Caco-2 (cell line): ENCODE data around the gene SPDYE1. TPM values are rescaled to one million over a fixed set of nuclear protein-coding genes. Genes with fewer than 3 reads are reported as not detected.
A peak's percentile ranks its signal among the peaks of the same experiment; 100 is the strongest.

Source experiments
- BruUV-seq: library from RNA; stranded (reverse); fragments of 400-500 nt; replicated peaks from 2 replicates; lab custom pipeline; 2021; lab: Mats Ljungman, UMichigan
- CTCF ChIA-PET: fragments of 300-600 bp; sonication (Branson Sonifier 250); formaldehyde crosslinking; loops from one replicate; lab custom pipeline; 2022; ENCODE audit warnings: antibody characterized with exemption; lab: Charles Lee
- POLR2A ChIA-PET: fragments of 300-600 bp; sonication (Branson Sonifier 250); formaldehyde crosslinking; loops from one replicate; lab custom pipeline; 2022; ENCODE audit warnings: antibody characterized with exemption; lab: Charles Lee
- DNase-seq, 2 experiments: peaks; one replicate each; pipeline versions ENCODE4 v3.0.0 to v3.0.0-alpha.2; 2020 to 2022
- H3K27me3 ChIP-seq: replicated peaks from 2 replicates; pipeline ENCODE4 v1.6.0; 2011; ENCODE audit warnings: low read length; ENCODE audit not compliant: control insufficient read depth, insufficient read depth
- H3K36me3 ChIP-seq: 2 replicates; pipeline ENCODE4 v1.5.1; 2011; ENCODE audit warnings: low read length; ENCODE audit not compliant: control insufficient read depth, insufficient read depth
- H3K4me1 ChIP-seq: fragments of 250-450 bp; sonication (Bioruptor Pico); 2 replicates; pipeline ENCODE4 v1.5.1; 2020; ENCODE audit warnings: mild to moderate bottlenecking
- H3K4me3 ChIP-seq: 2 replicates; pipeline ENCODE4 v1.5.1; 2011; ENCODE audit warnings: low read depth, mild to moderate bottlenecking, control low read depth, low read length
- H3K9me3 ChIP-seq: fragments of 250-450 bp; sonication (Bioruptor Pico); 2 replicates; pipeline ENCODE4 v1.5.1; 2020; ENCODE audit warnings: mild to moderate bottlenecking, moderate library complexity
- H3K27ac Mint-ChIP-seq: one replicate; pipeline ENCODE4 v1.8.0; 2022; ENCODE audit warnings: mixed read lengths; ENCODE audit not compliant: unreplicated experiment
- H3K27me3 Mint-ChIP-seq: one replicate; pipeline ENCODE4 v1.8.0; 2022; ENCODE audit warnings: mixed read lengths; ENCODE audit not compliant: insufficient read depth, unreplicated experiment
- H3K36me3 Mint-ChIP-seq: one replicate; pipeline ENCODE4 v1.8.0; 2022; ENCODE audit warnings: mild to moderate bottlenecking, mixed read lengths; ENCODE audit not compliant: insufficient read depth, unreplicated experiment
- H3K4me1 Mint-ChIP-seq: one replicate; pipeline ENCODE4 v1.8.0; 2022; ENCODE audit warnings: low read depth, mixed read lengths; ENCODE audit not compliant: unreplicated experiment
- H3K4me3 Mint-ChIP-seq: one replicate; pipeline ENCODE4 v1.8.0; 2022; ENCODE audit warnings: mild to moderate bottlenecking, moderate library complexity, mixed read lengths; ENCODE audit not compliant: unreplicated experiment
- H3K9me3 Mint-ChIP-seq: one replicate; pipeline ENCODE4 v1.8.0; 2022; ENCODE audit warnings: mixed read lengths; ENCODE audit not compliant: unreplicated experiment
- intact Hi-C: fragments of 100-400 bp; cut with micrococcal nuclease; formaldehyde crosslinking; loops from one replicate; pipeline ENCODE4 v1.10.0; 2022; ENCODE audit not compliant: unreplicated experiment
- microRNA-seq: library from miRNA; unstranded; fragments of <30 nt; microRNA quantifications from one replicate; pipeline ENCODE4 v1.2.0, GENCODE V29; 2022
- total RNA-seq: library from RNA; stranded (reverse); gene quantifications from 2 replicates; pipeline ENCODE4 v1.2.3, GENCODE V29; 2022
- TF ChIP-seq, protein P1 (sequence below), 2 experiments: fragments of 200-600 bp in 1 of 2; IDR thresholded peaks; 1 replicate in 1 of 2; 2 replicates in 1 of 2; pipeline versions ENCODE4 v1.5.1 to v1.8.0; 2011 to 2022; ENCODE audit warnings: antibody characterized with exemption in 1 of 2, control low read depth in 1 of 2, inconsistent platforms in 1 of 2, low read depth in 1 of 2, low read length in 1 of 2, mild to moderate bottlenecking in 1 of 2, moderate library complexity in 1 of 2; ENCODE audit not compliant: insufficient read depth in 1 of 2, severe bottlenecking in 1 of 2, unreplicated experiment in 1 of 2

Gene SPDYE1
- total RNA-seq, 1 experiment from 2014 or later = not detected

- no peaks in the 10 kb centered on the region for H3K27me3 ChIP-seq
- intact Hi-C loops = no loop called here
- TF ChIP-seq, protein P1, sequence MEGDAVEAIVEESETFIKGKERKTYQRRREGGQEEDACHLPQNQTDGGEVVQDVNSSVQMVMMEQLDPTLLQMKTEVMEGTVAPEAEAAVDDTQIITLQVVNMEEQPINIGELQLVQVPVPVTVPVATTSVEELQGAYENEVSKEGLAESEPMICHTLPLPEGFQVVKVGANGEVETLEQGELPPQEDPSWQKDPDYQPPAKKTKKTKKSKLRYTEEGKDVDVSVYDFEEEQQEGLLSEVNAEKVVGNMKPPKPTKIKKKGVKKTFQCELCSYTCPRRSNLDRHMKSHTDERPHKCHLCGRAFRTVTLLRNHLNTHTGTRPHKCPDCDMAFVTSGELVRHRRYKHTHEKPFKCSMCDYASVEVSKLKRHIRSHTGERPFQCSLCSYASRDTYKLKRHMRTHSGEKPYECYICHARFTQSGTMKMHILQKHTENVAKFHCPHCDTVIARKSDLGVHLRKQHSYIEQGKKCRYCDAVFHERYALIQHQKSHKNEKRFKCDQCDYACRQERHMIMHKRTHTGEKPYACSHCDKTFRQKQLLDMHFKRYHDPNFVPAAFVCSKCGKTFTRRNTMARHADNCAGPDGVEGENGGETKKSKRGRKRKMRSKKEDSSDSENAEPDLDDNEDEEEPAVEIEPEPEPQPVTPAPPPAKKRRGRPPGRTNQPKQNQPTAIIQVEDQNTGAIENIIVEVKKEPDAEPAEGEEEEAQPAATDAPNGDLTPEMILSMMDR (IDR thresholded peaks at IDR 0.05; ENCODE audit: insufficient read depth in 1 of 2, low read depth in 1 of 2, low read length in 1 of 2, severe bottlenecking in 1 of 2, unreplicated experiment in 1 of 2) = no peak
- Mint-ChIP-seq H3K27me3 (no peaks in the 10 kb centered on the region), H3K36me3 (peaks cover 48% of the 10 kb centered on the region), H3K4me1 (no peaks in the 10 kb centered on the region), H3K9me3 (no peaks in the 10 kb centered on the region), H3K4me3 (no peak overlapping the region), H3K27ac (no peak overlapping the region)
- DNase-seq = no peak
- no peaks in the 10 kb centered on the region for H3K9me3 ChIP-seq
- CTCF ChIA-PET = no interaction called here
- POLR2A ChIA-PET = no interaction called here
- H3K36me3 ChIP-seq = peaks cover 4% of the 10 kb centered on the region
- no peak overlapping the region for H3K4me3 ChIP-seq
- no TSS peak for BruUV-seq
- no peaks in the 10 kb centered on the region for H3K4me1 ChIP-seq
These were observed 61.1 kb downstream of the SPDYE1 start for GRCh38 chr7:44058759-44059218.

- Mint-ChIP-seq H3K27ac (no peak overlapping the region), H3K4me1 (no peaks in the 10 kb centered on the region), H3K4me3 (no peak overlapping the region), H3K27me3 (no peaks in the 10 kb centered on the region), H3K36me3 (peaks cover 45% of the 10 kb centered on the region), H3K9me3 (no peaks in the 10 kb centered on the region)
- H3K4me3 ChIP-seq = no peak overlapping the region
- TF ChIP-seq, protein P1 (IDR thresholded peaks at IDR 0.05; ENCODE audit: insufficient read depth in 1 of 2, low read depth in 1 of 2, low read length in 1 of 2, severe bottlenecking in 1 of 2, unreplicated experiment in 1 of 2) = no peak
- no peaks in the 10 kb centered on the region for H3K27me3 ChIP-seq
- DNase-seq = peak in 1 of 2 experiments; percentile 26
- H3K36me3 ChIP-seq = peaks cover 4% of the 10 kb centered on the region
- no peaks in the 10 kb centered on the region for H3K4me1 ChIP-seq
- BruUV-seq = no TSS peak
- intact Hi-C loops = no loop called here
- ChIA-PET CTCF (no interaction called here), POLR2A (no interaction called here)
- no peaks in the 10 kb centered on the region for H3K9me3 ChIP-seq
These were observed 61.8 kb downstream of the SPDYE1 start for GRCh38 chr7:44059219-44060090.

Small RNA genes within 50 kb of the gene (microRNA-seq; reads per million reads assigned to microRNA genes)
- gene MIR6837 = 1.3 reads per million

Other genes with a start within 250 kb of the SPDYE1 start
- gene BLVRA, start 239.2 kb upstream of the SPDYE1 start, total RNA-seq = 19.1 and 27.9 TPM in 2 replicates
- gene MRPS24, start 128.4 kb upstream of the SPDYE1 start, total RNA-seq = 143 and 150 TPM in 2 replicates
- gene URGCP, start 91.3 kb upstream of the SPDYE1 start, total RNA-seq = 35.2 and 36.0 TPM in 2 replicates
- gene UBE2D4, start 71.5 kb upstream of the SPDYE1 start, total RNA-seq = 12.7 and 15.4 TPM in 2 replicates
- gene DBNL, start 46.8 kb downstream of the SPDYE1 start, total RNA-seq = 83.2 and 85.5 TPM in 2 replicates
- gene PGAM2, start 67.7 kb downstream of the SPDYE1 start, total RNA-seq = not detected in 2 replicates
- 18.3 and 19.5 TPM in 2 replicates for gene POLM, start 84.6 kb downstream of the SPDYE1 start, total RNA-seq
- 0.54 TPM in 1 of 2 replicates, not detected in the other for gene AEBP1, start 106.4 kb downstream of the SPDYE1 start, total RNA-seq
- 130 and 140 TPM in 2 replicates for gene POLD2, start 125.7 kb downstream of the SPDYE1 start, total RNA-seq
- 16.2 and 22.4 TPM in 2 replicates for gene MYL7, start 143.4 kb downstream of the SPDYE1 start, total RNA-seq
- gene GCK, start 191.5 kb downstream of the SPDYE1 start, total RNA-seq = not detected in 2 replicates
- 117 and 123 TPM in 2 replicates for gene YKT6, start 203.1 kb downstream of the SPDYE1 start, total RNA-seq